Skeletal muscle tissue (tissue), 4 donors: Measurements from ENCODE around the gene ABI1. TPM values are rescaled to one million over a fixed set of nuclear protein-coding genes. Genes with fewer than 3 reads are reported as not detected.
A peak's percentile ranks its signal among the peaks of the same experiment; 100 is the strongest.
"Not testable (repeated sequence)": the region's sequence is repeated elsewhere in the genome, so short reads cannot be mapped to it uniquely, and the experiment has no call there.

ENCODE experiments used
- H3K27ac ChIP-seq: one replicate; pipeline ENCODE4 v1.7.0; 2013; ENCODE audit warnings: mild to moderate bottlenecking, low read depth, low read length, inconsistent platforms
- H3K27me3 ChIP-seq, 3 donors: one replicate each; pipeline ENCODE4 v1.7.0; 2013; ENCODE audit warnings: low read length in 3 of 3; ENCODE audit not compliant: control insufficient read depth in 3 of 3, insufficient read depth in 3 of 3
- H3K36me3 ChIP-seq, 3 donors: one replicate each; pipeline ENCODE4 v1.7.0; 2013; ENCODE audit warnings: low read length in 3 of 3; ENCODE audit not compliant: control insufficient read depth in 3 of 3, insufficient read depth in 3 of 3
- H3K4me1 ChIP-seq, 3 donors: one replicate each; pipeline ENCODE4 v1.7.0; 2013; ENCODE audit warnings: low read length in 3 of 3, mild to moderate bottlenecking in 3 of 3; ENCODE audit not compliant: control insufficient read depth in 3 of 3, insufficient read depth in 3 of 3
- H3K4me3 ChIP-seq, 3 donors: one replicate each; pipeline ENCODE4 v1.7.0; 2013; ENCODE audit warnings: low read length in 3 of 3
- H3K9ac ChIP-seq, 3 donors: one replicate each; pipeline ENCODE4 v1.7.0; 2013; ENCODE audit warnings: low read length in 3 of 3, mild to moderate bottlenecking in 3 of 3, moderate library complexity in 2 of 3, low read depth in 1 of 3
- H3K9me3 ChIP-seq, 3 donors: one replicate each; pipeline ENCODE4 v1.7.0; 2013; ENCODE audit warnings: low read length in 3 of 3; ENCODE audit not compliant: control insufficient read depth in 3 of 3
- total RNA-seq: library from RNA; depleted of rRNA; stranded (reverse); fragments of >200 nt; gene quantifications from one replicate; pipeline ENCODE4 v1.2.3, GENCODE V29; 2014
- donor health status: Osteomylitis.

ABI1 gene
- 23.0 TPM for total RNA-seq

- H3K9ac ChIP-seq, result peak within 1 kb of the TSS; percentile 88 to 90 (median 89)
- H3K27me3 ChIP-seq, result no peaks in the 10 kb centered on the region
- no peaks in the 10 kb centered on the region for H3K36me3 ChIP-seq
- H3K4me1 ChIP-seq, result peaks cover 13 to 17% (median 17%) of the 10 kb centered on the region in 3 donors
- H3K27ac ChIP-seq, result peak within 1 kb of the TSS; percentile 96
- H3K9me3 ChIP-seq, result no peaks in the 10 kb centered on the region
- peak within 1 kb of the TSS; percentile 82 to 98 (median 95) for H3K4me3 ChIP-seq
Observed at GRCh38 chr10:26860443-26861204, at the start of gene ABI1. TSS of gene ABI1 (minus strand) at chr10:26860958. CDS start at chr10:26860863, 95 bp downstream.

- Histone ChIP-seq H3K9ac (no peak overlapping the region), H3K27me3 (no peaks in the 10 kb centered on the region), H3K4me1 (no peaks in the 10 kb centered on the region), H3K27ac (no peak overlapping the region), H3K4me3 (no peak overlapping the region), H3K36me3 (no peaks in the 10 kb centered on the region), H3K9me3 (no peaks in the 10 kb centered on the region)
Observed at GRCh38 chr10:26909753-26910152, 49.0 kb upstream of the ABI1 start.

- not testable (repeated sequence) for H3K4me1 ChIP-seq, H3K4me3 ChIP-seq, H3K27ac ChIP-seq, H3K36me3 ChIP-seq, H3K27me3 ChIP-seq, H3K9ac ChIP-seq, H3K9me3 ChIP-seq
Observed at GRCh38 chr10:26905253-26905781, 44.6 kb upstream of the ABI1 start.

GRCh38 chr10:26903431-26904217 lies 42.9 kb upstream of the ABI1 start:
- Histone ChIP-seq H3K9ac (no peak overlapping the region), H3K27me3 (no peaks in the 10 kb centered on the region), H3K4me1 (no peaks in the 10 kb centered on the region), H3K9me3 (no peaks in the 10 kb centered on the region), H3K27ac (no peak overlapping the region), H3K4me3 (no peak overlapping the region), H3K36me3 (no peaks in the 10 kb centered on the region)

GRCh38 chr10:26892306-26892923 lies 31.7 kb upstream of the ABI1 start:
- not testable (repeated sequence) for H3K27me3 ChIP-seq, H3K4me1 ChIP-seq, H3K36me3 ChIP-seq, H3K9me3 ChIP-seq, H3K27ac ChIP-seq, H3K9ac ChIP-seq, H3K4me3 ChIP-seq

- H3K27ac ChIP-seq, result no peak overlapping the region
- no peaks in the 10 kb centered on the region for H3K4me1 ChIP-seq
- H3K27me3 ChIP-seq, result no peaks in the 10 kb centered on the region
- H3K4me3 ChIP-seq, result no peak overlapping the region
- no peak overlapping the region for H3K9ac ChIP-seq
- H3K9me3 ChIP-seq, result no peaks in the 10 kb centered on the region
- H3K36me3 ChIP-seq, result no peaks in the 10 kb centered on the region
Observed at GRCh38 chr10:26890956-26891355, 30.2 kb upstream of the ABI1 start.

GRCh38 chr10:26887611-26888215 lies 27.0 kb upstream of the ABI1 start:
- no peaks in the 10 kb centered on the region for H3K4me1 ChIP-seq
- H3K9ac ChIP-seq, result no peak overlapping the region
- no peak overlapping the region for H3K4me3 ChIP-seq
- H3K27ac ChIP-seq, result no peak overlapping the region
- H3K9me3 ChIP-seq, result no peaks in the 10 kb centered on the region
- peaks cover 0 to 5% (median 0%) of the 10 kb centered on the region in 3 donors for H3K27me3 ChIP-seq
- no peaks in the 10 kb centered on the region for H3K36me3 ChIP-seq

- Histone ChIP-seq H3K27me3 (peaks cover 0 to 8% (median 0%) of the 10 kb centered on the region in 3 donors), H3K27ac (no peak overlapping the region), H3K9me3 (no peaks in the 10 kb centered on the region), H3K4me1 (no peaks in the 10 kb centered on the region), H3K4me3 (no peak overlapping the region), H3K36me3 (no peaks in the 10 kb centered on the region), H3K9ac (no peak overlapping the region)
Observed at GRCh38 chr10:26881600-26882331, 21.0 kb upstream of the ABI1 start.

- Histone ChIP-seq H3K36me3 (no peaks in the 10 kb centered on the region), H3K9ac (no peak overlapping the region), H3K27ac (no peak overlapping the region), H3K9me3 (no peaks in the 10 kb centered on the region), H3K4me1 (no peaks in the 10 kb centered on the region), H3K27me3 (peaks cover 0 to 8% (median 5%) of the 10 kb centered on the region in 3 donors), H3K4me3 (no peak overlapping the region)
Observed at GRCh38 chr10:26879744-26880143, 19.0 kb upstream of the ABI1 start.
